GM18861 (cell line): Measurements from ENCODE around the gene DDX21.
"Not testable (repeated sequence)": the region's sequence is repeated elsewhere in the genome, so short reads cannot be mapped to it uniquely, and the experiment has no call there.

Experiments
- ATAC-seq: cut with Tn5 transposase; IDR thresholded peaks from one replicate; pipeline ENCODE4 v1.9.1; 2021; ENCODE audit not compliant: unreplicated experiment

Gene DDX21

GRCh38 chr10:68955832-68956532 lies at the start of gene DDX21:
Gene DDX21 (plus strand): TSS chr10:68956170. CDS start chr10:68956226, 56 bp downstream.
- ATAC-seq = peak; percentile 48

- ATAC-seq = no peak
Measured at GRCh38 chr10:68924593-68924992, 31.4 kb upstream of the DDX21 start.

- ATAC-seq = no peak
Measured at GRCh38 chr10:68925489-68925888, 30.5 kb upstream of the DDX21 start.

- not testable (repeated sequence) for ATAC-seq
Measured at GRCh38 chr10:68929157-68929556, 26.8 kb upstream of the DDX21 start.

GRCh38 chr10:68929888-68930287 lies 26.1 kb upstream of the DDX21 start:
- ATAC-seq = not testable (repeated sequence)

GRCh38 chr10:68932860-68933259 lies 23.1 kb upstream of the DDX21 start:
- ATAC-seq = not testable (repeated sequence)

- no peak for ATAC-seq
Measured at GRCh38 chr10:68934994-68935393, 21.0 kb upstream of the DDX21 start.

GRCh38 chr10:68938117-68938516 lies 17.9 kb upstream of the DDX21 start:
- ATAC-seq = no peak

GRCh38 chr10:68938884-68939283 lies 17.1 kb upstream of the DDX21 start:
- no peak for ATAC-seq

- ATAC-seq = not testable (repeated sequence)
Measured at GRCh38 chr10:68940917-68941316, 15.1 kb upstream of the DDX21 start.

GRCh38 chr10:68950598-68950997 lies 5.4 kb upstream of the DDX21 start:
- ATAC-seq = no peak

- no peak for ATAC-seq
Measured at GRCh38 chr10:68954904-68955303, 1.1 kb upstream of the DDX21 start.

GRCh38 chr10:68955355-68955831 lies 577 bp upstream of the DDX21 start:
- peak; percentile 2 for ATAC-seq

GRCh38 chr10:68957284-68957615 lies 1.3 kb downstream of the DDX21 start:
- no peak for ATAC-seq

GRCh38 chr10:68957654-68958053 lies 1.7 kb downstream of the DDX21 start:
- no peak for ATAC-seq

- no peak for ATAC-seq
Measured at GRCh38 chr10:68959695-68960527, 3.9 kb downstream of the DDX21 start.

- ATAC-seq = no peak
Measured at GRCh38 chr10:68963151-68963550, 7.2 kb downstream of the DDX21 start.

- ATAC-seq = no peak
Measured at GRCh38 chr10:68973975-68974374, 18.0 kb downstream of the DDX21 start.

- not testable (repeated sequence) for ATAC-seq
Measured at GRCh38 chr10:68975936-68976473, 20.0 kb downstream of the DDX21 start.

- not testable (repeated sequence) for ATAC-seq
Measured at GRCh38 chr10:68979738-68980137, 23.8 kb downstream of the DDX21 start.

GRCh38 chr10:68981074-68981473 lies 25.1 kb downstream of the DDX21 start:
- no peak for ATAC-seq

GRCh38 chr10:68982389-68982788 lies 26.4 kb downstream of the DDX21 start:
- ATAC-seq = no peak
